Upper lobe of left lung (tissue), 6 donors: Measurements from ENCODE around the gene NDUFB2. TPM values are rescaled to one million over a fixed set of nuclear protein-coding genes. Genes with fewer than 3 reads are reported as not detected.

ENCODE experiments used
- ATAC-seq, 2 donors: fragments of 200-7000 bp; cut with Tn5 transposase; one replicate each; pipeline ENCODE4 v1.9.1; 2022; ENCODE audit warnings: mild to moderate bottlenecking in 2 of 2, moderate library complexity in 2 of 2; ENCODE audit not compliant: low FRiP score in 2 of 2
- DNase-seq, 2 donors: peaks; one replicate each; pipeline ENCODE4 v3.0.0-alpha.2; 2019 to 2020
- H3K27ac ChIP-seq, 4 donors: fragments of 200-600 bp; sonication (generic); one replicate each; pipeline ENCODE4 v1.5.1; 2016 to 2019
- H3K27me3 ChIP-seq, 4 donors: fragments of 200-600 bp; sonication (generic); one replicate each; pipeline ENCODE4 v1.5.1; 2017 to 2019
- H3K36me3 ChIP-seq, 4 donors: fragments of 200-600 bp; sonication (generic); one replicate each; pipeline ENCODE4 v1.5.1; 2016 to 2019
- H3K4me1 ChIP-seq, 4 donors: fragments of 200-600 bp; sonication (generic); one replicate each; pipeline ENCODE4 v1.5.1; 2018 to 2019
- H3K4me3 ChIP-seq, 4 donors: fragments of 200-600 bp; sonication (generic); one replicate each; pipeline ENCODE4 v1.5.1; 2017 to 2019; ENCODE audit warnings: mild to moderate bottlenecking in 2 of 4, moderate library complexity in 1 of 4
- H3K9me3 ChIP-seq, 4 donors: fragments of 200-600 bp; sonication (generic); one replicate each; pipeline ENCODE4 v1.5.1; 2018 to 2019
- EP300 ChIP-seq, 4 donors: sonication (generic); formaldehyde crosslinking; IDR thresholded peaks; one replicate each; pipeline ENCODE4 v1.5.1; 2017; ENCODE audit warnings: antibody characterized with exemption in 4 of 4, control low read depth in 2 of 4
- POLR2A ChIP-seq, 4 donors: fragments of 450-650 bp; IDR thresholded peaks; one replicate each; pipeline ENCODE4 v1.5.1; 2016 to 2017; ENCODE audit warnings: antibody characterized with exemption in 4 of 4, mild to moderate bottlenecking in 2 of 4
- POLR2AphosphoS5 ChIP-seq, 2 donors: sonication (generic); formaldehyde crosslinking; IDR thresholded peaks; one replicate each; pipeline ENCODE4 v1.5.1; 2017; ENCODE audit warnings: antibody characterized with exemption in 2 of 2
- WGBS, 2 donors: methylation state at CpG; one replicate each; pipeline ENCODE4 v1.1.5; 2017 to 2018; 5-methylcytosine and 5-hydroxymethylcytosine counted together
- total RNA-seq, 6 donors: library from RNA; depleted of rRNA in 4 of 6; stranded (reverse); fragments of >200 nt in 4 of 6; gene quantifications; one replicate each; pipeline versions ENCODE4 v1.1.0 to v1.2.1, GENCODE V29; 2016 to 2021
- TF ChIP-seq, protein P1 (sequence below), 6 experiments: fragments of 450-650 bp in 4 of 6; fragments of 200-600 bp in 2 of 6; sonication (generic) in 2 of 6; IDR thresholded peaks; one replicate each; pipeline ENCODE4 v1.5.1; 2016 to 2019; ENCODE audit warnings: antibody characterized with exemption in 6 of 6
- donor health status: DM: no; HTN: no; CAD: no; lungs with moderate emphysema.
- donor health status: DM: no; HTN: yes; CAD: no; lungs with severe emphysema.

Gene NDUFB2
- total RNA-seq, 6 donors from 2014 or later = 51.3 to 204 (median 156) TPM

- TF ChIP-seq EP300 (IDR thresholded peaks at IDR 0.05) = peak in 1 of 4 donors; percentile 16
- TF ChIP-seq, protein P1, sequence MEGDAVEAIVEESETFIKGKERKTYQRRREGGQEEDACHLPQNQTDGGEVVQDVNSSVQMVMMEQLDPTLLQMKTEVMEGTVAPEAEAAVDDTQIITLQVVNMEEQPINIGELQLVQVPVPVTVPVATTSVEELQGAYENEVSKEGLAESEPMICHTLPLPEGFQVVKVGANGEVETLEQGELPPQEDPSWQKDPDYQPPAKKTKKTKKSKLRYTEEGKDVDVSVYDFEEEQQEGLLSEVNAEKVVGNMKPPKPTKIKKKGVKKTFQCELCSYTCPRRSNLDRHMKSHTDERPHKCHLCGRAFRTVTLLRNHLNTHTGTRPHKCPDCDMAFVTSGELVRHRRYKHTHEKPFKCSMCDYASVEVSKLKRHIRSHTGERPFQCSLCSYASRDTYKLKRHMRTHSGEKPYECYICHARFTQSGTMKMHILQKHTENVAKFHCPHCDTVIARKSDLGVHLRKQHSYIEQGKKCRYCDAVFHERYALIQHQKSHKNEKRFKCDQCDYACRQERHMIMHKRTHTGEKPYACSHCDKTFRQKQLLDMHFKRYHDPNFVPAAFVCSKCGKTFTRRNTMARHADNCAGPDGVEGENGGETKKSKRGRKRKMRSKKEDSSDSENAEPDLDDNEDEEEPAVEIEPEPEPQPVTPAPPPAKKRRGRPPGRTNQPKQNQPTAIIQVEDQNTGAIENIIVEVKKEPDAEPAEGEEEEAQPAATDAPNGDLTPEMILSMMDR (IDR thresholded peaks at IDR 0.05) = no peak
Observed at GRCh38 chr7:140719721-140720120, 23.2 kb downstream of the NDUFB2 start.

DNA sequence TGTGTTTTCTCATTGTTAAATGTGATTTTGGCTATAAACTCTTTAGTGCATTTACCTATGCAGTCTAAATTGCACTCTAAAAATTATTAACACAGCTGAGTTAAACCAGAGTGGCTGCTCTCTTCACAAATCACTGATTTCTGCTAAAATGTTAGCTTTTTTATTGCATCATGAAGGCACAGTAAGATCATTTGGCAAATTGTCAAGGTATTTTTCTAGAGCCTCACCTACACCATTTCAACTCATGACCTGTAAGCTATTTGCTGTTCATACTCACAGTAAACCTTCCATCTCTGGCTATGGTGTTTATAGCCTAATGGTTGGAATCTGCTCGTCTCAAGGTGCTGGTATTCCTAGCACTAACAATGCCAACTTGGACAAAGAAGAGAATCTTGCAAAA lies 25.7 kb downstream of the NDUFB2 start:
- no peaks in the 10 kb centered on the region for H3K27me3 ChIP-seq
- no peak overlapping the region for H3K27ac ChIP-seq
- no peak for DNase-seq
- H3K4me3 ChIP-seq = no peak overlapping the region
- 57 to 80% methylated on average over 1 of the region's 1 CpG for WGBS, 2 donors
- H3K9me3 ChIP-seq = no peaks in the 10 kb centered on the region
- peaks cover 0 to 21% (median 5%) of the 10 kb centered on the region in 4 donors for H3K4me1 ChIP-seq
- TF ChIP-seq EP300 (IDR thresholded peaks at IDR 0.05) = no peak
- TF ChIP-seq, protein P1 (IDR thresholded peaks at IDR 0.05) = no peak
- no peak for TF ChIP-seq POLR2AphosphoS5 (IDR thresholded peaks at IDR 0.05)
- TF ChIP-seq POLR2A (IDR thresholded peaks at IDR 0.05) = no peak
- ATAC-seq = no peak
- H3K36me3 ChIP-seq = peaks cover 0 to 10% (median 3%) of the 10 kb centered on the region in 4 donors

More at GRCh38 chr7:140719721-140720120, 23.2 kb downstream of the NDUFB2 start:
- Histone ChIP-seq H3K4me1 (peaks cover 0 to 21% (median 5%) of the 10 kb centered on the region in 4 donors), H3K36me3 (peaks cover 0 to 6% (median 0%) of the 10 kb centered on the region in 4 donors), H3K9me3 (no peaks in the 10 kb centered on the region), H3K4me3 (no peak overlapping the region), H3K27me3 (no peaks in the 10 kb centered on the region), H3K27ac (no peak overlapping the region)
- ATAC-seq (peak; percentile 43 to 66), DNase-seq (peak in 1 of 2 donors; percentile 56)
- WGBS, 2 donors = 21 to 25% methylated on average over 5 of the region's 5 CpGs

DNA sequence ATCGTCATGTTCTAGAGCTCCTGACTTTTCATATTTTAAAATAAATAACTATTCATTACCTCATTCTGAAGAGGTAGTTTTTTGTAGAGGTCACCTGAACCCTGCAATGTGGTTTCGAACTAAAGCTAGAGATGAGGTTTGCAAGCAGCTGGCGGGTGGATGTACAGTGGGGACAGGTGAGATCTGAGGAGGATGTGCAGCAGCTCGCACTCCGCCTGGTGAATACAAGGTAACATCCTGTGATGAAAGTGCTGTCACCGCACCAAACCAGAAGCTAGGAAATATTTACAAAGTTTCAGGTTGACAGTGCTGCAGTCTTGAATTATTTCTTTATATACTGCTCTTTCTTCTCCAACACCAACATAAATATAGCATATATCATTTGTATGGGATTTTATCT lies 26.5 kb downstream of the NDUFB2 start:
- Histone ChIP-seq H3K4me3 (no peak overlapping the region), H3K27me3 (no peaks in the 10 kb centered on the region), H3K4me1 (peaks cover 0 to 21% (median 5%) of the 10 kb centered on the region in 4 donors), H3K9me3 (no peaks in the 10 kb centered on the region), H3K27ac (no peak overlapping the region), H3K36me3 (peaks cover 0 to 10% (median 3%) of the 10 kb centered on the region in 4 donors)
- DNase-seq (no peak), ATAC-seq (no peak)
- TF ChIP-seq, protein P1 (IDR thresholded peaks at IDR 0.05) = no peak
- TF ChIP-seq POLR2AphosphoS5 (IDR thresholded peaks at IDR 0.05) = no peak
- TF ChIP-seq EP300 (IDR thresholded peaks at IDR 0.05) = no peak
- TF ChIP-seq POLR2A (IDR thresholded peaks at IDR 0.05) = no peak
- 83 to 92% methylated on average over 6 of the region's 6 CpGs for WGBS, 2 donors

DNA sequence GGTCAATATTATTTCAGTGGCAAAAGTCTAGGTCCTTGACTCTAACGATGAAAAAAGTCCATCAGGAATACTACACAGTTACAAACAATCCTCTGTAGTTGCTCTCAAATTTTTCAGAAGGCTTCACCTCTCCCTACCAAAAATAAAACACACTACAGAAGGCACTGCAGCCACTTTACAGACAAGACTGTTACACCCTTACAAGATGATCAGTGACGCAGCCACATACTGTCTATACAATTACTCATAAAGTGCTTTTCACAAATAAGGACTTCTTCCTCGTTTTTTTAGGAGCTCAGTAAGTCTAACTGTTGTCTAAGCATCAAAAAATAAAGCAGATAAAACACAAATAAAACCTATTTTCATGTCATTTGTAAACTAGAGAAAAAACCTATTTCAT lies 27.1 kb downstream of the NDUFB2 start:
- H3K36me3 ChIP-seq = peaks cover 0 to 10% (median 3%) of the 10 kb centered on the region in 4 donors
- no peak for ATAC-seq
- H3K9me3 ChIP-seq = no peaks in the 10 kb centered on the region
- H3K27ac ChIP-seq = no peak overlapping the region
- WGBS, 2 donors = 83 to 87% methylated on average over 3 of the region's 3 CpGs
- no peak overlapping the region for H3K4me3 ChIP-seq
- H3K27me3 ChIP-seq = no peaks in the 10 kb centered on the region
- peaks cover 0 to 21% (median 5%) of the 10 kb centered on the region in 4 donors for H3K4me1 ChIP-seq
- no peak for TF ChIP-seq POLR2A (IDR thresholded peaks at IDR 0.05)
- TF ChIP-seq POLR2AphosphoS5 (IDR thresholded peaks at IDR 0.05) = no peak
- TF ChIP-seq, protein P1 (IDR thresholded peaks at IDR 0.05) = no peak
- no peak for TF ChIP-seq EP300 (IDR thresholded peaks at IDR 0.05)
- no peak for DNase-seq

GRCh38 chr7:140724706-140725105 lies 28.2 kb downstream of the NDUFB2 start:
- Histone ChIP-seq H3K9me3 (no peaks in the 10 kb centered on the region), H3K36me3 (peaks cover 0 to 16% (median 7%) of the 10 kb centered on the region in 4 donors), H3K27ac (no peak overlapping the region), H3K4me3 (no peak overlapping the region), H3K27me3 (no peaks in the 10 kb centered on the region), H3K4me1 (peaks cover 0 to 13% (median 2%) of the 10 kb centered on the region in 4 donors)
- 94 to 97% methylated on average over 1 of the region's 1 CpG for WGBS, 2 donors
- ATAC-seq (no peak), DNase-seq (no peak)
- no peak for TF ChIP-seq POLR2A (IDR thresholded peaks at IDR 0.05)
- TF ChIP-seq EP300 (IDR thresholded peaks at IDR 0.05) = no peak
- TF ChIP-seq, protein P1 (IDR thresholded peaks at IDR 0.05) = no peak
- no peak for TF ChIP-seq POLR2AphosphoS5 (IDR thresholded peaks at IDR 0.05)
